ENCODE data around the gene CSK.

- no peak for TF ChIP-seq CTCF (IDR thresholded peaks at IDR 0.05)
- no peak for TF ChIP-seq ZFX (IDR thresholded peaks at IDR 0.05; ENCODE audit: borderline replicate concordance)
Observed at GRCh38 chr15:74822233-74822632, 40.4 kb downstream of the CSK start.

Data from 22Rv1 (cell line).